ENCODE measurements around the gene EPB41L2.

DNA sequence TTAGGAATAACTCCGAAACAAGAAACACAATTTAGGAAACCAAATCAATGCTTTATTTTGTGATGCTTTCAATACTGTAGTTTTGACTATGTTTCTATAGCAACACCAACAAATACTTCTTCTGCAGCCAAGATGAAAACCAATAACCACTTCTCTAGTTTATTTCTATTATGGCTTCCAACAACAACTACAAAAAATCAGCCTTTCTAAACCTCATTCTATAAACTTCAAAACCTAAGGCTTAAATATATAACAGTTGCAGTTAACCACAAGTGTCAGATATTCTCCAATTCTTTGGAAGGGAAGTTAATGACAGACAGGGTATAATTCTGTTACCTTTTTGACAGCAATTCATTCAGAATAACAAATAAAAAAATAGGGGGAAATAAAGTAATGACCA lies 80.9 kb downstream of the EPB41L2 start:
- TF ChIP-seq, protein P1, sequence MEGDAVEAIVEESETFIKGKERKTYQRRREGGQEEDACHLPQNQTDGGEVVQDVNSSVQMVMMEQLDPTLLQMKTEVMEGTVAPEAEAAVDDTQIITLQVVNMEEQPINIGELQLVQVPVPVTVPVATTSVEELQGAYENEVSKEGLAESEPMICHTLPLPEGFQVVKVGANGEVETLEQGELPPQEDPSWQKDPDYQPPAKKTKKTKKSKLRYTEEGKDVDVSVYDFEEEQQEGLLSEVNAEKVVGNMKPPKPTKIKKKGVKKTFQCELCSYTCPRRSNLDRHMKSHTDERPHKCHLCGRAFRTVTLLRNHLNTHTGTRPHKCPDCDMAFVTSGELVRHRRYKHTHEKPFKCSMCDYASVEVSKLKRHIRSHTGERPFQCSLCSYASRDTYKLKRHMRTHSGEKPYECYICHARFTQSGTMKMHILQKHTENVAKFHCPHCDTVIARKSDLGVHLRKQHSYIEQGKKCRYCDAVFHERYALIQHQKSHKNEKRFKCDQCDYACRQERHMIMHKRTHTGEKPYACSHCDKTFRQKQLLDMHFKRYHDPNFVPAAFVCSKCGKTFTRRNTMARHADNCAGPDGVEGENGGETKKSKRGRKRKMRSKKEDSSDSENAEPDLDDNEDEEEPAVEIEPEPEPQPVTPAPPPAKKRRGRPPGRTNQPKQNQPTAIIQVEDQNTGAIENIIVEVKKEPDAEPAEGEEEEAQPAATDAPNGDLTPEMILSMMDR (IDR thresholded peaks at IDR 0.05): no peak
- TF ChIP-seq ZFX (IDR thresholded peaks at IDR 0.05; ENCODE audit: borderline replicate concordance): no peak
